IPS DF 4.7 (cell line): ENCODE measurements around the gene KCNE2.
"Not testable (repeated sequence)": the region's sequence is repeated elsewhere in the genome, so short reads cannot be mapped to it uniquely, and the experiment has no call there.

ENCODE experiments used
- DNase-seq: peaks from one replicate; pipeline ENCODE4 v3.0.0-alpha.2; 2013; ENCODE audit warnings: low spot score; ENCODE audit errors: extremely low read depth

KCNE2 gene

DNA sequence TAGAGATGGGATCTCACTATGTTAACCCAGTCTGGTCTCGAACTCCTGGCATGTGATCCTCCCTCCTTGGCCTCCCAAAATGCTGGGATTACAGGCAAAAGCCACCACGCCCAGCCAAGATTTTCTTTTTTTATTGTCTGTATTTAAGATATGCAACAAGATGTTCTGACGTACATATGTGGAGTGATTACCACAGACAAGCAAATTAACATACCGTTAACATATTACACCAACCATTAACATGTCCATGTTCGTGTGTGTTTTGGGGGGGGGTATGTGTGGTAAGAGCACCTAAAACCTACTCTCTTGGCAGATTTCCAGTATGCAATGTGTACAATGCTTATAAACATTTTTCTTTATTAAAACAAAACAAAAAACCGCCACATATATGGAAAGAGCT lies 10.6 kb upstream of the KCNE2 start:
- DNase-seq = no peak

DNA sequence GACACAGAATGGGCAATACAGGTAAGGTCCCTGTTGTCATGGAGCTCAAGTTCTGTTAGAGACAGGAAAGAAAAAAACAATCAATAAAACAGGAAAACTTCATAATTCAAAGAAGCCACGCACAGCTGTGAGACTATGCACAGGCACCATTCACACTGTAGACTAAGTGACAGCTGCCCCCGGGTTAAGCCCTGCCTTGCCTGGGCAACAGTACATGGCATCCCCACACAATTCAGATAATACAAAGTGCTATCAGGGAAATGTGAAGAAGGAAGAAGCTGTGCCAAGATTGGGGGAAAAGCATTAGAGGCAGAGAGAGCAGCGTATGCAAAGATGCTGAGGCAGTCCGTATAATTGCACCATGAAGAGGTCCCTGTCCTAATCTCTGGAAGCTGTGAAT lies 9.0 kb upstream of the KCNE2 start:
- DNase-seq = no peak

DNA sequence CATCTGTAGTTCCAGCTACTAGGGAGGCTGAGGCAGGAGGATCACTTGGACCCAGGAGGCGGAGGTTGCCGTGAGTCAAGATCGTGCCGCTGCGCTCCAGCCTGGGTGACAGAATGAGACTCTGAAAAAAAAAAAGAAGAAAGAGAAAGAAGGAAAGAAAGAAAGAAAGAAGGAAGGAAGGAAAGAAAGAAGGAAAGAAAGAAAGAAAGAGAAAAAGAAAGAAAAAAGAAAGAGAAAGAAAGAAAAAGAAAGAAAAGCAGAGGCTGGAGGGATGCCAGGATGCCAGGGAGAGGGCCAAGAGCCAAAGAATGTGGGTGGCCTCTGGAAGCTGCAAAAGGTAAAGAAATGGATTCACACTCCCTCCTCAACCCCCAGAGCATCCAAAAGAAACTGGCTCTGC lies 8.2 kb upstream of the KCNE2 start:
- DNase-seq = no peak

DNA sequence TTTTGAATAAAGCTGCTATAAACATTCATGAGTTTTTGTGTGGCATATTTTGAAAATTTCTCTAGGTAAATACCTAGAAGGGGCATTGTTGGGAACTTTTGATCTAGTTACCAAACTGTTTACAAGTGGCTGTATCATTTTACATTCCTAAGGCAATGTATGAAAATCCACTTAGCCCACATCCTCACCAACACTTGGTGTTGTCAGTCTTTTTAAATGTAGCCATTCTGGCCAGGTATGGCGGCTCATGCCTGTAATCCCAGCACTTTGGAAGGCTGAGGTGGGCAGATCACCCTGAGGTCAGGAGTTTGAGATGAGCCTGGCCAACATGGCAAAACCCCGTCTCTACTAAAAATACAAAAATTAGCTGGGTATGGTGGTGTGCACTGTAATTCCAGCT lies 5.9 kb upstream of the KCNE2 start:
- DNase-seq = no peak

DNA sequence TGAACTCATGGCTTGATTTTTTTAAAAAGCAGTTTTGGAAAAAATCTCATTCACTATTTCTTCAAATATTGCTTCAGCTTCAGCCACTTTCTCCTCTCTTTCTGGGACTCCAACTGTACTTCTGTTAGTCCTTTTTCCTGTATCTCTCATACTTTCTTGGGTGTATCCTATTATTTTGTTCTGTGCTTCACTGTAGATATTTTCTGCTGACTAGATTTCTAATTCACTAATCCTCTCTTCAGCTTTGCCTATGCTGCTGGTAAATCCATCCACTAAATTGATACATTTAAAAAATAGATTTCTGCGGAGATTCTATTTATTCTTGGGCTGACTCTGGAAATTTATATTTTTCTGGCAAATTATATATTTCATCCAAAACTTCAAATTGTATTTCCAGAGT lies 4.9 kb upstream of the KCNE2 start:
- DNase-seq = no peak

DNA sequence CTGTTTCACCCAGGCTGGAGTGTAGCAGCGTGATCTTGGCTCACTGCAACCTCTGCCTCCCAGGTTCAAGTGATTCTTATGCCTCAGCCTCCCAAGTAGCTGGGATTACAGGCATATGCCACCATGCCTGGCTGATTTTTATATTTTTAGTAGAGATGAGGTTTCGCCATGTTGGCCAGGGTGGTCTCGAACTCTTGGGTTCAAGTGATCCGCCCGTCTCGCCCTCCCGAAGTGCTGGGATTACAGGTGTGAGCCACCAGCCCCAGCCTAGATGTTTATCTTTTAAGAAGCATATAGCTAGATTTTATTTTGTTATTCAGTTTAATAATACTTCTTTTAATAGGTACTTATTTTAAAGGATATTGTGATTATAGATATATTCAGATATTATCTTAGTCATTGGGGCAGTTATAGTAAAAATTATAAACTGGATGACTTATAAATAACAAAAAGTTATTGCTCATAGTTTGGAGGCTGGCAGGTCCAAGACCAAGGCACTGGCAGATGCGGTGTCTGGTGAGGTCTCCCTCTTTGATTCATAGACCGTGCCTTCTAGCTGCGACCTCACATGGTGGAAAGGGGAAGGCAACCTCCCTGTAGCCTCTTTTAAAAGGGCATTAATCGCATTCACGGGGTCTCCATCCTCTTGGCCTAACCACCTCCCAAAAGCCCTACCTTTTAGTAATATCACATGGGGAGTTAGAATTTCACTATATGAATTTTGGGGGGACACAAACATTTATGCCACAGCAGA lies 3.1 kb upstream of the KCNE2 start:
- no peak for DNase-seq

DNA sequence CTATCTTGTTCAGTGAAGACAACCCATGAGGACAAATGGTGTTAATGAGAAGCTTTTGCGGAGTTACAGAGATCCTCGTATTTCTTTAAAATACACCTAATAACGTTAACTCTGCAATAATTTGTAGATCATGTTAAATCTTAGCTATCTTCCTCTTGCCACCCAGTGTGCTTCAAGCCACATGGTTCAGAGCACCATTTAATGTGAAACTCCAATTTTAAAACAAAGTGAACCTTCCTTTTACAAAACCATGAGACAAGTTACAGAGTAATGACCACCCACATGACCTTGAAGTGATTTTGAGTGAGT lies 1.7 kb upstream of the KCNE2 start:
- DNase-seq = no peak

DNA sequence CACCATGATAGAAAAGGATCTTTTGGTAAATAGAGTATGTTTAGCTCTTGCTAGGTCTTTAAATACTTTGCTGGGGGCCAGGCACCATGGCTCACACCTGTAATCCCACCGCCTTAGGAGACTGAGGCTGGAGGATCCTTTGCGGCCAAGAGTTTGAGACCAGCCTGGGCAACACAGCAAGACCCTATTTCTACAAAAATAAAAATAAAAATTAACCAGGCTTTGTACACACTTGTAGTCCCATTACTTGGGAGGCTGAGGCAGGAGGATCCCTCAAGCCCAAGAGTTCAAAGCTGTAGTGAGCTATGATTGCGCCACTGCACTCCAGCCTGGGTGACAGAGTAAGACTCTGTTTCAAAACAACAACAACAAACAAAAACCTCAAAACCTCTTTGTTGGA lies 1.1 kb upstream of the KCNE2 start:
- no peak for DNase-seq

DNA sequence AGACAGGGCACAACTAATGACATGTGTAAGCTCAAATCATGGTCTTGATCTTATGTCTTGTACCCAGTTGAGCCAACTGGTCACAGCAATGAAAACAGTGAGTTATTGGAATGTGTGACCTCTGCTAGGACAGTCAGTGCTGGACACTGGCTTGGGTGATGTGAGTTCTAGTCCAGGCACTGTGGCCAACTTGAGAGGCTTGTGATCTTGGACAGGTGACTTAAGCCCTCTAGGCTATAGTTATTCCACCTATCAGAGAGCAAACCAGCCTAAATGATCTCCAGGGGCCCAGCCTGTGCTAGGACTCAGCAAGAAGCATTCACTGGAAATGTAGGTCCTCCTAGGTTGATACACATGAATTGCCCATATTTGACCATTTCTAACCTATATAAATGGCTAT lies 1.1 kb downstream of the KCNE2 start:
- no peak for DNase-seq

DNA sequence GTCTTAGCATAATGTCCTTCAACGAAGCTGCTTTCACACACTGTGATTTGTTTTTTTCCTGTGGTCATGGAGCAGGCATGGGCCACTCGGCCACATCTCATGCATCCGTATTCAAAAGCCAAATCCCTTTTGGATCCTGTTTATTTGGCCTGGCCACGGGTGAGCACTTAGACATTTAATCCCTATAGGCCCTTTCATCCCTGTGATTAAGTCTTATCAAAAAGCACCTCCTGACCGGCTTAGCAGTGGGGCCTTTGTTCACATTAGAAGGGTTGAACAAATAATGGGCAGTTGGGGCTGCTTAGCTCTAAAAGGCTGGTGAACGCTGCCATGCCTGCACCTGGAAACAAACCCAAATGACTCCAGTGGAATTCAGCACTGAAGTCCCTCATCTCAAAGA lies 2.0 kb downstream of the KCNE2 start:
- no peak for DNase-seq

DNA sequence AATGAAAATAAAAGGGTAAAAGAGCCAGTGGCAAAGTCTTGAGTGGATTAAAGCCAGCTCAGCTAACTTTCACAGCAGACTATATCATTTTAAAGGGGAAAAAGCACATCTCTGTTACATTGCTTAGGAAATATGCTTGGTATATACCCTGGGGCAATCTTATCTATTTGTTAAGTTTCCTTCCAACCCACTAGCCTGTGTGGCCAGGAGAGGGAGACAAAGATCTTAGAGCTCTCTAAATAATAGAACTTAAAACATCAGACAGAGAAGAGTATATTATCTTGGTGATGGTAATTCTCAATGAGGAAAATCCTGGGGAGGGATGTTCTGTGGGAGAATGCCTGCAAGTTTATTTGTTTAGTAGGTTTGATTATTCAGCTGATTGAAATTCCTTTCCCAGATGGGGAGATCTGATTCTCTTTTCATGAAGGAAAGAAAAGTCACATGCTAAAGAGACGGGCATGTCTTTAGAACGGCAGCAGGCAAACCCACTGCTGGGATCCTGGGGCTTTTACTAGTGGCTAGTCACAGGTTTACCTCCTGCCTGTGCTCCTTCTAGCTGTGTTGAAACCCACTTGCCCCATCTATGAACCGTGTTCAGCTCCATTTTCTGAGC lies 3.6 kb downstream of the KCNE2 start:
- no peak for DNase-seq

DNA sequence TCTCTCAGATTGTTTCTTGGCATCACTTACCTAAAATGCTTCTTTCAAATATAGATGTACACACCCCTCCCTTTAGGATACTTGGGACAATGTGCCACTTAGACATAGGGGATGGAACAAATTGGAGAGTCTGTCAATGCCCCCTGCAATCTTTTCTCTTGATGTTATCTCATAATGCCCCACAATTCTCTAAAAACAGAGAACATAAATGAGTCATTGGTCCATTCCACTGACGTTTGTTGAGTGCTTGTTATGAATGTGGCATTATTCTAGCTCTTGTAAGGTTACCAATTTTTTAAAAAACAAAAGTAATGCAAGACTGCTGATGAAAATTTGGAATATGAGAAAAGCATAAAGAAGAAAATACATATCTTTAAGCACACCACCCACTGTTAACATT lies 5.9 kb downstream of the KCNE2 start:
- DNase-seq = no peak

DNA sequence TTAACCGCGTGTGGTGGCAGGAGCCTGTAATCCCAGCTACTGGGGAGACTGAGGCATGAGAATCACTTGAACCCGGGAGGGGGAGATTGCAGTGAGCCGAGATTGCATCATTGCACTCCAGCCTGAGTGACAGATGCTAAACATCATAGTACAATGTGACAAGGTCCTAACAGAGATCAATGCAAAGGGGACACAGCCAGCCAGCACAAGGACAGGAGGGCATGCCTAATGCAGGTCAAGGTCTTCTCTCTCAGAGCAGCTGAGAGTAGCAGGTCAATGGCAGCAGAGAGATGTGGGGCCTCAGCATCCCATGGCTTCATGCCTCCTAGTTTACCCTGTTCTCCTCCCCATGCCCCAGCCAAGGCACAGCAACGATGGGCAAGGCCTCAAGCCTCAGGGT lies 8.5 kb downstream of the KCNE2 start:
- no peak for DNase-seq

DNA sequence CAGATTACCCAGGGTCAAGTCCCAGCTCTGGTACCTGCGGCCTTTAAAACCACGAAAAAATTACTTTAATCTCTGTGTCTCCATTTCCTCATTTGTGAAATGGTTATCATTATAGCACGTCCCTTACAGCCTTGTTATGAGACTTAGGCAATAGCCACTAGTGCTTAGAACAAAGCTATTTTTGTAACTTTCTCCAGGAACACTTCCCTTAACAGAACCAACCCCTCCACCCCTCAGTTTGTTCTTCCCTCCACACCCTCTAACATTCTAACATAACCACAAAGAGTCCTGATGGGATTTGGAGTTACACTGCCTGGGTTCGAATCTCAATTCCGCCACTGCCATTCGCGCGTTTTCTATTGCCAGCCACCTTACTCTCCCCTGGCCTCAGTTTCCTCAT lies 10.7 kb downstream of the KCNE2 start:
- DNase-seq = not testable (repeated sequence)

DNA sequence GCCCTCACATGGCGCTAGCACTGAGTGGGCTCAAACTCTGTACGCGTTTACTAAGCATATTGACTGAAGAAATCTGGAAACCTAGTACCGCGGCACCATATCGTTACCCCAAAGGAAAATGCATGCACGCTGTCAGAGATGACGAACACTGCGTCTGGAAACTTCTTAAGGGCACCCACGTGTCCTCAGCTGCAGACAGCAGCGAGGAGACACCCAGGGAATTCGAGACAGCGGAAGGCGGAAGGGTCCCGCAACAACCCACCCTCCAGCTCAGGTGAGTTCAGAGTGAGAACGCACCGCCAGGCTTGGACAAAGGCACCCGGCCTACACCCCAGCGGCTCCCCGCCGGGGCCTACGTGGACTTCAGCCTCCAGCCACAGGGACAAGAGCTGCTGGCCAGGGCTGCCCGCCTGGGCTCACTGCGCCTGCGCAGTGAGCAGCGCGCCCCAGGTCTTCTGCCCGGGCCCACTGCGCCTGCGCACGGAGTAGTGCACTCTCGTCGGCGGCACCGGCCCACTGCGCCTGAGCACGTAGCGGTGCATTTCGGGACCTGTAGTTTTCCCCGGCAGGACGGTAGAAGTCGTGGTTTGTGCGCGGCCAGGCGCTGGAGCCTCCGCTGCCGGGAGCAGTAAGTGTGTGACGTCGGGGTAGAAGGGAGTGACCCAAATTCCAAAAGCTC lies 11.3 kb downstream of the KCNE2 start, which contains the start of gene SMIM11:
Gene SMIM11, plus strand, starts transcription at position 568 of the 679 bp plus-strand sequence. CDS start 3,998 bp downstream, outside the sequence.
- DNase-seq = not testable (repeated sequence)

DNA sequence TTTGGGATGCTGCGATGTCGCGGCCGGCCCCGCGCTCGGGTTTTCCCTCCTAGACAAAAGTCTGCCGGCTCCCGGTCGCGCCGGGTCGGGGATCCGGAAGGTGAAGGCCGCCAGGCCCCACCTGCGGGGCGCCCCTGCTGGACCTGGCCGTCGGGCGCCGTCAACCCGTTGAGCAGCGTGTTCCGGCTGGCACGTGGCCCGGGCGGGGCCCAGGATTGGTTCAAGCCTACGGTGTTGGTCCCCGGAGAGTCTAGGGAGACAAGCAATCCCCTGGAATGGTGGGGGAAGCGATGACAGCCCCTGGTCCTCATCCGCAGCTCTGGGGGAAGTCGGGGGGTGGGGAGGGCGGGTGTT lies 11.8 kb downstream of the KCNE2 start:
- DNase-seq = not testable (repeated sequence)

DNA sequence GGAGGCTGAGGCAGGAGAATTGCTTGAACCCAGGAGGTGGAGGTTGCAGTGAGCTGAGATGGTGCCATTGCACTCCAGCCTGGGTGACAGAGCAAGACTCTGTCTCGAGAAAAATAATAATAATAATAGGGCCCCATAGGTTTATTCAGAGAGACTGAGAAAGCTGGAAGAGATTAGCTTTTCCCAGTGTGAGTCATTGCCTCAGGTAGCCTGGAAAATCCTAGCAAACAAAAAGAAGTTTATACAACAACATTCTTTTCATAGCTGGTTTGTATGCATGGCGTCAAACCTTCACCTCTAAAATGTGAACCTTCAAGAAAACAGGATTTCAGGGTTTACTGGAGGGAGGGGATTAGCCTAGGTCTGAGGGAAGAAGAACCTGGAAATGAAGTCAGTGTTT lies 19.3 kb downstream of the KCNE2 start:
- not testable (repeated sequence) for DNase-seq

DNA sequence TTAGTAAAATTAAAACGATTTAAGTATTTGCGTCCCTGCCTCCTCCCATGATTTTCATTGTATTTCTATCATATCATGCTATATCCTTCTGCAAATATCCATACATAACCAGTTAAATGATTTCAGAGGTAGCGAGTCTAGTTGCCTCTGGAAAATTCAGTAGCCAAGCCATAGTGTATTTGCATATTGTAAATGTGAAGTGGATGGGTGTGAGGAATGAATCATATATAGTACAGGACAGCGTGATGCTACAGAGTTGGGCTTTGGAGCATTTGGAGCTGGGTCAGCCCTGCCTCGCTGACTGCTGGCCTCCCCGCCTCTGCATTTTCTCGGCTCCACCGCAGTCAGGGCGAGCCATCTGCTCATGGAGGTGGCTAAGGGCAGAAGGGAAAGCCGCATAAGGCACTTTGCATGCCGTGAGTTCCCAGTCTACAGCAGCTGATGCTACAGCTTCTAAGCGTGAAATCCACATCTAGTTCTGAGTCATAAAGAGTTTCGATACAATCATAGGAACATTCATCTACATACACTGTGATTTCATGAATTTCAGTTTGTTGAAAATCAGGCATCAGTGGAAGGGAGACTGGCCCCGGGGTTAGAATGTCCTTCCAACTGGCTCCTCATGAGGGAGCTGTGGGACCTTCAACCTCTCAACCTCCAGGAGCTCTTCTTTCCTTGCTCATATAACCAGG lies 20.1 kb downstream of the KCNE2 start:
- not testable (repeated sequence) for DNase-seq

DNA sequence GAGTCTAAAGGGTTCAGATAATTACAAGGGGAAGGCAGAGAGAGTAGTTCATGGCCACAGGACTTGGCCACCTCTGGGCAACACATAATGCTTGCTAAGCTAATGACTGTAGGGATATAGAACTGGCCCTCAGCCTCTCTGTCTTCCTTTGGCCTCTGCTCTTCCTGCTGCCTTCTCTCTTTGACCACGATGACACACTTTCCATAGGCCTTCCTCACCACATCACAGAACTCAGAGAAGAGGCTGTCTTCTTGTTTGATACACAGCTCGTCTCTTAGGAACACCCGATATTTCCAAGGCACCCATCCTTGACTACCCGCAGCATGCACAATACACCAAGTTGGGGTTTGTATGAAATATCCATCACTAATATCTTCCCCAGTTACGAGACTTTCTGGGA lies 36.7 kb downstream of the KCNE2 start:
- not testable (repeated sequence) for DNase-seq

DNA sequence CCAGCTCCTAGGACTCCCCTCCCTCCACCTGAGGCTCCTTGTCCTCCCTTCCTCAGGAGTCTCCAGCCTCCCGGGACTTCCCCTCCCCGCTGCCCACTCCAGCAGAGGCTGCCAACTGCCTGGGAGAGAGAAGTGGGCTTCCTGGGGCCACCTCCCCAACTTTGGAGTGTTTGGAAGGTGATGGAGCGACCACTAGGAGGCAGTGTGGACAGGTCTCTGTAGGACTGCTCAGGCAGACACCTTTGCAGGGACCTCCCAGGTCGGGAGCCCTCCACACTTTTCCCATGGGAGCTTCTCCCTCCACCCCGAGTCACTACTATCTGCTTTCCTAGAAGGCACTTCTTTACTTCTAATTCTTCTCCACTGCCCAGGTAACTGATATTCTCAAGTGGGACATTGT lies 40.9 kb downstream of the KCNE2 start:
- not testable (repeated sequence) for DNase-seq

DNA sequence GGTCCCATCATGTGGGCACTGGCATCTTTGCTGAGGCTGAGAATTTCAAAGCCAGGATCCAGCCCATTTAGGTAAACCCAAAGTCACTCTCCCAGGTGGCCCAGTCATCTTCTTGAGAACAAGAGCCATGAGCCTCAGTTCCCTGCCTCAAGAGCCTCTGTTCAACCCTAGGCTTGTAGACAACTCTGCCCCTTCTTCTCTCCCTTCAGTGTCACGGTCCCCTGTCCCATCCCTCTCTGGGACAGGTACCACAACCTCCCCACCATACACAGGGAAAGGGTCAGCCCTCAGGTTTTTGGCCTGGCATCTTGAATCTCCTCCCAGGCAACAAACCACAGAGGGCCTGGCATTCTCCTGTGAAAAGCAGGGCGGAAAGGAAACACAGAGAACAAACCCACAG lies 41.9 kb downstream of the KCNE2 start:
- not testable (repeated sequence) for DNase-seq

DNA sequence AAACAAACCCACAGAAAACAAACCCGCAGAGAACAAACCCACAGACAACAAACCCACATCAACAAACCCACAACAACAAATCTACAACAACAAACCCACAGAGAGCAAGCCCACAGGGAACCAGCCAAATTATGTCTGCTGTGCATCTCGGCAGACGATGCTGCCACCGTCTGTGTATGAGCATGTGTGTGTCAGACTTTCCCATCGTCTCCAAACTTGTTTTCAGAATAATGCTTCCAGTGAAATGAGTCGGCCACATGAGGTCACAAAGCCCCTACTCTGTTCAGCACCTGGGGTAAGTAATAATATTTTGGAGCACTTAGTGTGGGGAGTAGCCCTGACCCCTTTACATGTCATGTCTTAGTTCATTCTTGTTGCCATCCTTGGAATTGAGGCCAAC lies 42.3 kb downstream of the KCNE2 start:
- DNase-seq = not testable (repeated sequence)
